HG02943 (cell line): Measurements from ENCODE around the gene HS3ST4.
"Not testable (repeated sequence)": the region's sequence is repeated elsewhere in the genome, so short reads cannot be mapped to it uniquely, and the experiment has no call there.

Experiments used
- ATAC-seq: cut with Tn5 transposase; IDR thresholded peaks from one replicate; pipeline ENCODE4 v1.9.1; 2021; ENCODE audit warnings: mild to moderate bottlenecking, low read depth, moderate library complexity; ENCODE audit not compliant: unreplicated experiment

Gene HS3ST4

DNA sequence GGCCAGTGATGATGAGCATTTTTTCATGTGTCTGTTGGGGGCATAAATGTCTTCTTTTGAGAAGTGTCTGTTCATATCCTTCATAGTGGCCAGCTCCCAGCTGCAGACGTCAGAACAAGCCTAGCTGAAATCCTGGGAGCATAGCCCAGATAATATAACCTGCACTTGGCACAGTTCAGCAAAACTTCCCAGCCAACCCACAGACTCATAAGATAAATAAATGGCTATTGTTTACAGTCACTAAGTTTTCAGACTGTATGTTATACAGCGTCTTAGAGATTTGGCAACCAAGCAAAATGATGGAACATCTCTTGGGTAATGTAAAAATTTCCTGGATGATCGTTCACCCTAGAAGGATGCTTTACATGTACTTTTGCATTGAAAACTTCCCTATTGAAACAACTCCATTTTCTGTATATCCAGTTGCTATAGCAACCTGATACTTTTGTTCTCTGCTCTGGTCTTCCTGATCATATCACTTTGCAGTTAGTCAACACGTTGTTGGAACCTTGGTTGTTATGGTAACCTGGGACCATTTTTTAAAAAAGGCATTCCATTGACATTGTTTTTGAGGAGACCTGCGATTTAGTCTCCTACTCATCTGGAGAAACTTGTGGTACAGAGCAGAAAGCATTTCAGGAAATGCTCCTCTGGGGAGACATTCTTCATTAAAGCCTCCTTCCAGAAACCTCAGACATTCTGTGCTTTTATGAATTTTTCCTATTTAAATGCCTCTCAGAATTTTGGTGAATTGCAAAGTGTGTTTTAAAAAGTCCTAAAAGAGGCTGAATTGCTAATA is 378.7 kb downstream of the HS3ST4 start:
- ATAC-seq = no peak

DNA sequence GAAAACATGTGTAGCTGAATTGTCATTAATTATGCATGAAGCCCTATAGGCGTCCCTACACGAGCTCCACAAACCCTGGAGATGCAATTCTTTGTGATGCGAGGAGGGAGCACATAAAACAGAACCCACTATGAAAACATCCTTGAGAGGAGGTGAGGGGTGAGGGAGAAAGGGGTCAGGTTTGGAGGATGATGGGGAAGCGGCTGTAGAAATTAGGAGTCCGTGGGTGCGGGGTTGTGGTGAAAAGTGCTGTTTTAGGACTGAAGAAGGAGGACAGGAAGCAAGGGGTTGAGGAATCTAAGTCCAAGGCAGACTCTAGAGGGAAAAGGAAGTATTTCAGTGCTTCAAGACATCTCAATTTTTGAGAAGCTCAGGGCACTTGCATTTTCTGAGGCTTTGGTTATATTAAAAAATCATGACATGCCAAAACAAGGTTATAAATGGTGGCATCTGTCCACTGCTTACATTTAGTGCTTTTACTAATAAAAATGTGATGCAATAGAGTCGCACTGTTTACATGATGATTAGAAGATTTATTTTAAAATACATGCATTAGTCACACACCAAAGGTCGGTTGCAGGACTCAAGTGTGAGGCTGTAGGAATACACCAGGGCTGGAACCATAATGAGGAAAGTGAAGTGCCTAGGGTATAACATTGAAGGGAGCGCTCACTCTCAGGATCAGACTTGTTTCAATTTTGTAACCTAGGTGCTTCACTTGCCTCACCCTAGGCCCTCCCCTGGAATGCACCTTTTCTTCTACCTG is 379.5 kb downstream of the HS3ST4 start:
- ATAC-seq = no peak

DNA sequence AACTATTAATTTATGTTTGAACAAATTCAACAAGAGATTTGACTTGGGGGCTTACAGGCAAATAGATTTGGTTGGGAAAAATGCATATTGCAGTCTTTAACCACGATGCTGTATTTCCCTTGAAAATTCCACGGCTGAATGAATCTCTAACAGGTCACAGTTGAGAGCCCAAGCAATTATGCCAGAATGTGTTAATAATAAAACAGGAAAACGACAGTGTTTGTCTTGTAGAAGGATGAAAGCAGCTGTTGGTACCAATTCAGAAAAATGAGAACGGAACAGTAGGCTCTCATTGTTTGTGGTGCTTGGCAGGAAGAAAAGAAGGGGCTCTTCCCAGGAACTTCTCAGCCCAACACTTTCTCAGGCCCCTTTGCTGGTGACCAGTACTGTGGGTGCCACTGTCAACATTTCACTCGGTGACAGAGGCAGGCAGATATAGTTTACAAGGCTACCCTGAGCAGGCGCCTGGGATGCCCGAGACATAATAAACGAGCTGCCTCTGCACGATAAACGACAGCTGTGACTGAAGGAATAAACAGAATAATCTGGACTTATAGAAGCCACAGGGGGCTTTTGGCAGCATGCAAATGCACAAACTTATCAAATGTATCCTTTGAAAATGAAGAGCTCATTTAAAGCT is 387.1 kb downstream of the HS3ST4 start:
- no peak for ATAC-seq

GRCh38 chr16:26087091-26087490 is 395.3 kb downstream of the HS3ST4 start:
- no peak for ATAC-seq

DNA sequence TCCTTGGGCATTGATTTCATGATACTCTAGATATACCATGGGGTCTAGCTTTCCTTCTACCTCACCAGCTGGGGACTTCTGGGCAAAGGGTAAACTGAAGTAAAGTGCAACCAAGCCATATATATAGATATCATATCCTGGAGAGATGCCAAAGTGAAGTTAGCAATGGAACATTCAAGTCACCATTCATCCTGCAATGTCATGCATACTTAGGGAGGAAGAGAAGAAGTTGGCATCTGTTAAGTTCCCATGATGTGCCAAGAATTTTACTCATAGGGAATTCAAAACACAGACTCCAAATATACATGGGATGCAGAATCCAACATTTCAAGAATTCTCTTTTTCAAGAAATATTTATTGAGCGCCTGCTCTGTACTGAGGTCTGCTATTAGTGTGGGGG is 399.8 kb downstream of the HS3ST4 start:
- no peak for ATAC-seq

GRCh38 chr16:26098206-26098605 is 406.4 kb downstream of the HS3ST4 start:
- ATAC-seq = not testable (repeated sequence)

DNA sequence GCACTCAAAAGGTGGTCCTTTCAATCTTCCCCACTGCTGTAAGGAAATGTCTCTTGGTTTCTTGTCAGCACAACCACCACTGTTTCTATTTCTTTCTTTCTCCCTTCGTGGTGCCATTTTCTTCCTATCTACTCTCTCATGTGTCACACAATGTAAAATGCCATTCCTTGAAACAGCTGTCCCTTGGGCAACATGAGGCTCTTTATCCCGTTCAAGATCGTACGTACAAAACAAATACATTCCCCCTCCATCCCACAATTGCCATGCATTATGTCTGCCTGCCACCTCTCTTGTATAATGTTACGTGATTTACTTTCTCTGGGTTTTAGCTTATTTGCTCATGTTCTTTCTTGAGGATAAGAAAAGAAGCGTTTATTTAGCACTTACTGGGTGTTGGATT is 410.6 kb downstream of the HS3ST4 start:
- ATAC-seq = no peak

DNA sequence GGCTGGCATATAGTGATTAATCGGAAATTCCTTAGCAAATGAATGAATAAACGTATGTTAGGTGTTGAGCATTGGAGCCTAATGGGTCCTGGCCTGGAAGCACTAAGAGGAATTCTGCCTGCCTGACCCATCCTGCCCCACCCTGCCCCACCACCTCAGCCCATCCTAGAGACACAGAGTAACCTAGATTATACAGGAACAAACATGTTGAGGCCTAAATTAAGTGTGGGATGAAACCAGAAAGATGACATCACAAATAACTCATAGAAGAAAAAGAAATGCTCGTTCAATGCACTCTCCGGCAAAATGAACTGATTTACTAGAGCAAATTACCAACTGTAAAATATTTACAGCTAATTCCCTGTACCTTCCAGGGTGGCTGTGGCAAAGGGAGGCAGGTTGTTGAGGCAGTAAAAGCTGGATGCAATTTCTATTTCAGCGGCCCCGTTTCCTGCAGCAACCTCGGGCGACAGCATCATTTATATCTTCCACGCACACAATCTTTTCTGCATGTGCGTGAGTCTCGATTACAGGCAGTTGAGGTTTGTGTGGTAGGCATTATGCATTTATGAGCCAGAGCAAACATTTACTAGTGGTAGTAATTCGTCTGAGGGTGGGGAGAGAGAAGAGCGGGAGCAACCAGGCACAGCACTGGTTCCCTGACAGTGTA is 417.2 kb downstream of the HS3ST4 start:
- ATAC-seq = no peak

DNA sequence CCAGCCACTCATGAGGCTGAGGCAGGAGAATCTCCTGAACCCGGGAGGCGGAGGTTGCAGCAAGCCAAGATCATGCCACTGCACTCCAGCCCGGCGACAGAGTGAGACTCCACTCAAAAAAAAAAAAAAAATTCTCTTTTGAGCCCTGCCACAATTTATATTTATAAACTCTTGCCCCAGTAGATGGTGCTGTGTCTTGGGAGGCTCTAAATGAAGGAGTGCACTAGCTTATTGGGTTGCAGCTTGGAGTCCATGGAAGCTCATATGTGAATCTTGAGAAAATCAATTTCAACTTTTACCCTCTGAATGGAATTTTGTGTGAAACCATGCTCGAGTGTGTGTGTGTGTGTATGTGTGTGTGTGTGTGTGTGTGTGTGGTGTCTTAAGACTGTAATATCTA is 420.1 kb downstream of the HS3ST4 start:
- no peak for ATAC-seq

DNA sequence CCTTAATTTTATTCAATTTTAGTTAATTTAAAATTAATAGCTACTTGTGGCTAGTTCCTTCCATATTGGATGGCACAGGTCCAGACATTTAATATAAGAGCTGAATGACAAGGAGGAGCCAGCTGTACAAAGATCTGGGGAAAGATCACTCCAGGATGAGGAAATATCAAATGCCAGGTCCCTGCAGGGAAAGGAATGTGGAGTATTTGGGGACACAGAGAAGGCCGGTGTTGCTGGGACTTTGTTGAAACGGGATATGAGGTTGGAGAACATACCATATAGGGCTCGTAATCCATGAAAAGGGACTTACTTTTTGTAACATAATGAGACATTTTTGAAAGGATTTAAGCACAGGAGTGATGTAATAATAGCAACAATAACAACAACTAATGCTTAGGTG is 426.8 kb downstream of the HS3ST4 start:
- no peak for ATAC-seq

DNA sequence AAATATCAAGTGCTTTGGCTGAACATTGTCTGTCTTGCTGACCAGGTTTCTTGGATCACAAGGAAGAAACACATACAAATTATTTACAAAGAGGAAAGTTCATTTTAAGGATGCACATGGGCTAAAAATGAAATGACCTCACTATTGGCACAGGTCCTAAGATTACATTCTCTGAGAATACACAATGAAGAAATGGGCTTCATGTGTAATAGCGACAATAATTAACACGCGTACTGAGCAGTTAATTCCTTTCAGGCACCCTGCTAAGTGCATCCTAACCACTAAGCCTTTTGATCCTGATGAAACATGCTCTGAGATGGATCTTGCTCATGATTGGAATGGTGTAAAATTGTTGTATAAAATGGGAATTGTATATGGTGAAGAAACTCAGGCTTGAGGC is 429.0 kb downstream of the HS3ST4 start:
- ATAC-seq = no peak

GRCh38 chr16:26128296-26128695 is 436.5 kb downstream of the HS3ST4 start:
- ATAC-seq = no peak

- no peak for ATAC-seq
Observed at GRCh38 chr16:26129997-26130396, 438.2 kb downstream of the HS3ST4 start.

GRCh38 chr16:26133416-26134093 is 441.8 kb downstream of the HS3ST4 start:
- ATAC-seq = no peak

DNA sequence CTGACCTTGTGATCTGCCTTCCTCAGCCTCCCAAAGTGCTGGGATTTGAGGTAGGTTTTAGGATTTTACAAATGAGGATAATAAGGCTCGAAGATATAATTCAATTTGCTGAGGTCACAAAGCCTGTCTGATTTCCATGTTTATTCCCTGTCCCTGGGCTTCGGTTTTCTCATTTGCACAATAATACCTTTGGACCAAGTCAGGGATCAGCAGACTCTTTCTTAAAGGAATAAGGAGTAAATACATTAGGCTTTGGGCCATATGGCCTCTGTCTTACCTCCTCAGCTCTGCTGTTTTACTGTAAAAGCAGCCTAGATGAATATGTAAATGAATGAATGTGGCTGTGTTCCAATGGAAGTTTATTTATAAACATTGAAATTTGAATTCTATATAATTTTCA is 442.8 kb downstream of the HS3ST4 start:
- ATAC-seq = no peak

DNA sequence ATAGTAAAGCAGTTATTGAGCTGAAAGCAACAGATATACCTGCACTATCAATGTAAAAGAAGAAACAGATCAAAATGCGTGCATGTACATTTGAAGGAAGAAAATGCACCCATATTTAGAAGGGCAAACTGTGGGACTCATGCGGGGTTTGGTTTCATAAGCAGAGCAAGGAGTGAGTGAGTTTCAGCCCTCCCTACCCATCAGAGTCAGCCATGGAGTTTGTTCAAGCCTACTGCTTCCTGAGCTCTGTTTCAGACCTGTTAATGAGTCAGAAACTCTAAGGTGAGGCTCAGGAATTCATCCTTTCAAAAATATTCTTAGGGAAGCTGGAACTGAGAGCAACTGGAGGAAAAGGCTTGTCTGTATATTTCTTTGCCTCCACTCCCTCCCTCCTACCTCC is 446.2 kb downstream of the HS3ST4 start:
- ATAC-seq = no peak

DNA sequence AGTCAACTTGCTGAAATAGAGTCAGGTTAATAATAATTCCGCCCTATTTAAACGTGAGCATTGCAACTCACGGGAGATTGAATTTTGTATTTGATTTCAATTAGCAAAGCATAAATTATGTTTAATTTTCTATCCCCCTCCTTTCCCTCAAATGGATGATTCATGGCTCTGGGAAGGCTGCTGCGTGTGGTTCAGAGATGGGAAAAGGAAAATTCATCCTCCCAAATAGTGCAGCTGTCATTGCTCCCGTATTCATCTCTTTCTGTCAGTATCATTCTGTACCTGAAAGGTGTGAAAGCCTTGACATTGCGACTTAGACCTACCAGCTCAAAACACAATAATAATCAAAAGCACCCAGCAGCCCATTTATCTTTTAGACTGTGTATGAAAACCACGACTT is 447.3 kb downstream of the HS3ST4 start:
- no peak for ATAC-seq

DNA sequence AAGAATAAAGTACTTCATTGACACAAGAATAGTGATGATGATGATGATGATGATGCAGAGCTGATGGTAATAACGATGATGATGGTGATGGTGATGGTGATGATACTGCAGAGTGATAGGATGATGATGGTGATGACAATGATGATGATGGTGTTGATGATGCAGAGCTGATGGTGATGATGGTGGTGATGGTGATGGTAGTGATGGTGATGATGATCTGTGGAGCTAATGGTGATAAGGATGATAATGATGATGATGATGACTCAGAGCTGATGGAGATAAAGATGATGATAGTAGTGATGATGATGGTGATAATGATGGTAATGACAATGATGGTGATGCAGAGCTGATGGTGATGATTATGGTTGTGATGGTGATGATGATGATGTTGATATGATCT is 448.1 kb downstream of the HS3ST4 start:
- ATAC-seq = no peak

DNA sequence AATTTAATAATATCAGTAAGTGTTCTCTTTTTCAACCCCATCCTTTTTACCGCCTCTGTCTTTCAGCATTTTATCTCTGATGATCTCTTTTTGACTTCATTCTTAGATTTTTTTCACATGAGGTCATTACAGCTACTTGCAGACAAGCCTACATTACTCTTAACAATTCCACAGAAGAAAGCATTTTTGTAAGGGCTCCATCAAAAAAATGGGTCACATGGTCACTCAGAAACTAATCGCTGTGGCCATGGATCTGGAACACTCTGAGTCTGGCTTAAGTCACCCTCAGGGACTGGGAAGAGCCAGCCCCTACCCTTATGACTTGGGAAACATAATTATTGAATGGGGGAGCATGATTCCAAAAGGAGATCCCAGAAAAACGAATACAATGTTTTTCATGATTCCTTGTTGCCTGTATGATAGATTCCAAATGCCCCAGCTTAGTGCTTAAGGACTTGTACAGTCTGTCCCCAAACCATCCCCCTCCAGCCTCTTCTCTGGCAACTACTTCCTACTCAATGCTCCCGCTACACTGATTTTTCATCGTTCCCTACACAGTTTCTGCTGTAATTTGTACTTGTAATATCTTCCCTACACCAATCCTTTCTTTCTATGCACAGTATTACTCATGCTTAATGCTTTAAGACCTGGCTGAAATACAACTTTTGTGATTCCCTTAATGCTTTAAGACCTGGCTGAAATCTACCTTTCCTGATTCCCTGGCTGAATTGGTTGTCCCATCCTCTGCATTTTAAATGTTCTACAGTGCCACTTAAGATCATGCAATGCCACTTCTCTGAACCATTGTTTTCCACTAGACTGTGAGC is 457.8 kb downstream of the HS3ST4 start:
- ATAC-seq = no peak

DNA sequence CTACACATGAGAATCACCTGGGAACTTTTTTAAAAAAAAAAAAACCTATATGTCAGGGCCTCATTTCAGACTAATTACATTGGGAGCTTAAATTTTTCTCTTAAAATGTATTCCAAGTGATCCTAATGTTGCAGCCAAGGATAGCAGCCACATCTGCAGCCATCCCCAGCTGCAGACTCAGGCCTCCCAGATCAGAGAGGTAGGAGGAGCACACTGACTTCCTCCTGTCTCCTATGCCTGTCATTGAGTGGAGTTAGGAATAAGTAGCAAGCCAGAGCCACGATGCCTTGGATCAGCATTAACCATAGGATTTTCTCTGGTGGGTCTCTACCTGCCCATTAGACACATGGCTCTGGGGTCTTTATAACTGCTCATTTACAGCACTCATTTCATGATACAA is 463.5 kb downstream of the HS3ST4 start:
- ATAC-seq = no peak
